Left ventricle myocardium inferior (tissue), 1 donor: ENCODE measurements around the gene HBE1. TPM values are rescaled to one million over a fixed set of nuclear protein-coding genes. Genes with fewer than 3 reads are reported as not detected.
"Not testable (repeated sequence)": the region's sequence is repeated elsewhere in the genome, so short reads cannot be mapped to it uniquely, and the experiment has no call there.

Source experiments
- DNase-seq: peaks from one replicate; pipeline ENCODE4 v3.0.0-alpha.2; 2020
- H3K27ac ChIP-seq: fragments of 200-600 bp; replicated peaks from 2 replicates; pipeline ENCODE4 v1.8.0; 2021
- H3K27me3 ChIP-seq: fragments of 200-600 bp; 2 replicates; pipeline ENCODE4 v1.8.0; 2021; ENCODE audit warnings: low read depth
- H3K36me3 ChIP-seq: fragments of 200-600 bp; 2 replicates; pipeline ENCODE4 v1.8.0; 2021
- H3K4me1 ChIP-seq: fragments of 200-600 bp; 2 replicates; pipeline ENCODE4 v1.8.0; 2021
- H3K4me3 ChIP-seq: fragments of 200-600 bp; 2 replicates; pipeline ENCODE4 v1.8.0; 2021; ENCODE audit warnings: mild to moderate bottlenecking, moderate library complexity
- H3K9me3 ChIP-seq: fragments of 200-600 bp; replicated peaks from 2 replicates; pipeline ENCODE4 v1.8.0; 2021
- intact Hi-C: fragments of 100-400 bp; cut with micrococcal nuclease; formaldehyde crosslinking; loops from one replicate; pipeline ENCODE4 v1.11.0; 2022
- long read RNA-seq: library from polyadenylated mRNA; unstranded; transcript quantifications from one replicate; pipeline ENCODE4 v2.0.0, GENCODE V29; 2021
- total RNA-seq: library from RNA; stranded (reverse); fragmentation: NEBNext Ultra II Directional; extraction: Animal tissue kit (Norgen Biotek cat#: 25700); gene quantifications from one replicate; pipeline ENCODE4 v1.2.1, GENCODE V29; 2021
- TF ChIP-seq, protein P1 (sequence below): fragments of 200-600 bp; IDR thresholded peaks from 2 replicates; pipeline ENCODE4 v1.8.0; 2021; ENCODE audit warnings: antibody characterized with exemption, mild to moderate bottlenecking, borderline replicate concordance
- donor health status: DM: no; HTN: yes; CAD: no; lungs with severe emphysema.

The HBE1 gene
- not detected for total RNA-seq
- long read RNA-seq = 0 reads

DNA sequence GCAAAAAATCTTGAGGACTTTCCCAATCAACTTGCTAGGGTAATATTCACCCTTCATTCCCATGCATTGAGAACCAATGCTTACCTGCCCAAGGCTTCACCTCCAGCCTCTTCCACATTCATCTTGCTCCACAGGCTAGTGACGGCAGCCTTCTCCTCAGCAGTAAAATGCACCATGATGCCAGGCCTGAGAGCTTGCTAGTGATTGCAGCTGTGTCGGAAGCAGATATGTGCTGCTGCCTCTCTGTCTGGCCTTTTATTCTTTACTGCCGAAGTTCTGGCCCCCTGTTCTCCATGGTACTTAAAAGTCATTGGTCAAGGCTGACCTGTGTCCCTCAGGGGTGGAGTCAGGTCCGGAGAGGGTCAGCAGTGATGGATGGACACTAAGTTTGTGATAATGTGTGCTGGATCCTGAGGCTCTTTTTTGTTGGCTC lies at the start of gene HBE1:
Gene HBE1, minus strand, starts transcription at position 231 of the 433 bp plus-strand sequence. Its CDS starts 55 bp downstream, at position 176.
- H3K36me3 ChIP-seq = no peaks in the 10 kb centered on the region
- no peak within 1 kb of the TSS for H3K27ac ChIP-seq
- TF ChIP-seq, protein P1, sequence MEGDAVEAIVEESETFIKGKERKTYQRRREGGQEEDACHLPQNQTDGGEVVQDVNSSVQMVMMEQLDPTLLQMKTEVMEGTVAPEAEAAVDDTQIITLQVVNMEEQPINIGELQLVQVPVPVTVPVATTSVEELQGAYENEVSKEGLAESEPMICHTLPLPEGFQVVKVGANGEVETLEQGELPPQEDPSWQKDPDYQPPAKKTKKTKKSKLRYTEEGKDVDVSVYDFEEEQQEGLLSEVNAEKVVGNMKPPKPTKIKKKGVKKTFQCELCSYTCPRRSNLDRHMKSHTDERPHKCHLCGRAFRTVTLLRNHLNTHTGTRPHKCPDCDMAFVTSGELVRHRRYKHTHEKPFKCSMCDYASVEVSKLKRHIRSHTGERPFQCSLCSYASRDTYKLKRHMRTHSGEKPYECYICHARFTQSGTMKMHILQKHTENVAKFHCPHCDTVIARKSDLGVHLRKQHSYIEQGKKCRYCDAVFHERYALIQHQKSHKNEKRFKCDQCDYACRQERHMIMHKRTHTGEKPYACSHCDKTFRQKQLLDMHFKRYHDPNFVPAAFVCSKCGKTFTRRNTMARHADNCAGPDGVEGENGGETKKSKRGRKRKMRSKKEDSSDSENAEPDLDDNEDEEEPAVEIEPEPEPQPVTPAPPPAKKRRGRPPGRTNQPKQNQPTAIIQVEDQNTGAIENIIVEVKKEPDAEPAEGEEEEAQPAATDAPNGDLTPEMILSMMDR = no peak
- H3K4me3 ChIP-seq = no peak within 1 kb of the TSS
- H3K9me3 ChIP-seq = no peaks in the 10 kb centered on the region
- intact Hi-C loops = no loop called here
- H3K27me3 ChIP-seq = no peaks in the 10 kb centered on the region
- H3K4me1 ChIP-seq = no peaks in the 10 kb centered on the region
- no peak for DNase-seq

DNA sequence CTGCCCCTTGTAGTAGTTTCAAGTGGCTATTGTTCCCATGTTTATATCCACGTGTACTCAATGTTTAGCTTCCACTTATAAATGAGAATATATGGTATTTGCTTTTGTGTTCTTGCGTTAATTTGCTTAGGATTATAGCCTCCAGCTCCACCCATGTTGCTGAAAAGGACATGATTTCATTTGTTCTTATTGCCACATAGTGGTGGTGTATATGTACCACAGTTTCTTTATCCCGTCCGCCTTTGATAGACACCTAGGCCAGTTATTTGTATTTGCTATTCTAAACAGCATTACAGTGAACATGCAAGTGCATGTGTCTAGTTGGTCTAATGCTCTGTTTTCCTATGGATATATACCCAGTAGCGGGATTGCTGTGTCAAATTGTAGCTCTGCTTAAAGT lies 47.5 kb upstream of the HBE1 start:
- Histone ChIP-seq H3K4me1 (no peaks in the 10 kb centered on the region), H3K4me3 (no peak overlapping the region), H3K36me3 (no peaks in the 10 kb centered on the region), H3K27me3 (no peaks in the 10 kb centered on the region), H3K27ac (no peak overlapping the region), H3K9me3 (peaks cover 5% of the 10 kb centered on the region)
- TF ChIP-seq, protein P1 = no peak
- no peak for DNase-seq
- intact Hi-C loops = no loop called here

DNA sequence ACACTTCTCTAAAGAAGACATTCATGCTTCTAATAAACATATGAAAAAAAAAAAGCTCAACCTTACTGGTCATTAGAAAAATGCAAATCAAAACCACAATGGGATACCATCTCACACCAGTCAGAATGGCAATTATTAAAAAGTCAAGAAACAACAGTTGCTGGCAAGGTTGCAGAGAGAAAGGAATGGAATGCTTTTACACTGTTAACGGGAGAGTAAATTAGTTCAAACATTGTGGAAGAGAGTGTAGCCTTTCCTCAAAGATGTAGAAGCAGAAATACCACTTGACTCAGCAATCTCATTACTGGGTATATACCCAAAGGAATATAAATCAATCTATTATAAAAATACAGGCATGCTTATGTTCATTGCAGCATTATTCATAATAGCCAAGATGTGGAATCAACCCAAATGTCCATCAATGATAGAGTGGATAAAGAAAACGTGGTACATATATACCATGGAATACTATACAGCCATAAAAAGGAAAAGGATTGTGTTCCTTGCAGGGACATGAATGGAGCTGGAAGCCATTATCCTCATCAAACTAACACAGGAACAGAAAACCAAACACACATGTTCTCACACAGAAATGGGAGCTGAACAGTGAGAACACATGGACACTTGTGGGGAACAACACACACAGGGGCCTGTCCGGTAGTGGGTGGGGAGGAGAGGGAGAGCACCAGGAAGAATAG lies 43.7 kb upstream of the HBE1 start:
- H3K27me3 ChIP-seq, intact Hi-C loops, H3K9me3 ChIP-seq, H3K27ac ChIP-seq, H3K4me3 ChIP-seq, H3K36me3 ChIP-seq, H3K4me1 ChIP-seq, DNase-seq: not testable (repeated sequence)

DNA sequence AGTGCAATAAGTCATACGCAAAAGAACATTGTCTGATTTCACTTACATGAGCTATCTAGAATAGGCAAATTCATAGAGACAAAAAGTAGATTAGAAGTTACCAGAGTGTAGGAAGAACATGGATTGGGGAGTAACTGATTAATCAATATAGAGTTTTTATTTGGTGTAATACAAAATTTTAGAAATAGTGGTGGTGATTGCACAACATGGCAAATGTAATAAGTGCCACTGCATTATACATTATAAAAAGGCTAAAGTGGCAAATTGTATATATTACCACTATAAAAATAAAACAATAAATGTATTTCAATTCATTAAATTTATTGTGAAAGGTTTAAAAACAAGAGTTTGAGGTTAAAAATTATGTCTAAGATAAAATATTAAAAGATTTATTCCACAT lies 40.7 kb upstream of the HBE1 start:
- Histone ChIP-seq H3K4me1 (no peaks in the 10 kb centered on the region), H3K27ac (no peak overlapping the region), H3K4me3 (no peak overlapping the region), H3K9me3 (peaks cover 5% of the 10 kb centered on the region), H3K36me3 (no peaks in the 10 kb centered on the region), H3K27me3 (no peaks in the 10 kb centered on the region)
- intact Hi-C loops = no loop called here
- TF ChIP-seq, protein P1 = no peak
- no peak for DNase-seq

DNA sequence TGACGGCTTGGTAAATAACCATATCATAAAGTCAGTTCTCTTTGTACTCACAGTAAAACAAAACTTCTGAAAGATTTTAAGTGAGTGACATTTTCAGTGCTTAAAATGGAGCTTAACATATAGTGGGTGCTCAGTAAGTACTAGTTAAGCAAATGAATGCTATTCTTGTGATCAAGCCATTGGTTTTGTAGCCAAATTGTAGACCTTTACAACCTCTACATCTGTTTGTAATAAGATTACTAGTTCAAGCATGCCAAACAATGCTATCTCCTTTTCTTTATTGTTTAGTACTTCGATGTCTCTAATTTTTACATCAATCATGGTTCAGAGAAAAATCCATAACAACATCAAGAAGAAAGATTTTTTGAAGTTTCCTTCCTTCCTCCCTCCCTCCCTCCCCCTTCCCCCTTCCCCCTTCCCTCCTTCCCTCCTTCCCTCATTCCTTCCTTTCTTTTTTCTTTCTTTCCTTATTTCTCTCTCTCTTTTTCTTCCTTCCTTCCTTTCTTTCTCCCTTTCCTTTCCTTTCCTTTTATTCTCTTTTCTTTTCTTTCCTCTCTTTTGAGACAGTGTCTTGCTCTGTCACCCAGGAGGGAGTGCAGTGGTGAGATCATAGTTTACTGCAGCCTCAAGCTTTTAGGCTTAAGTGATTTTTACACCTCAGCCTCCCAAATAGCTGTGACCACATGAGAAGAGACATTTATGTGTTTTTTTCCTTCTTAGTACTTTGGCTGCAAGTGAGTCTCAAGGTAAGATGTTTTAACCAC lies 37.7 kb upstream of the HBE1 start:
- no peaks in the 10 kb centered on the region for H3K4me1 ChIP-seq
- DNase-seq = no peak
- intact Hi-C loops = no loop called here
- no peaks in the 10 kb centered on the region for H3K36me3 ChIP-seq
- no peak overlapping the region for H3K4me3 ChIP-seq
- TF ChIP-seq, protein P1 = no peak
- H3K9me3 ChIP-seq = no peaks in the 10 kb centered on the region
- H3K27me3 ChIP-seq = no peaks in the 10 kb centered on the region
- H3K27ac ChIP-seq = no peak overlapping the region

DNA sequence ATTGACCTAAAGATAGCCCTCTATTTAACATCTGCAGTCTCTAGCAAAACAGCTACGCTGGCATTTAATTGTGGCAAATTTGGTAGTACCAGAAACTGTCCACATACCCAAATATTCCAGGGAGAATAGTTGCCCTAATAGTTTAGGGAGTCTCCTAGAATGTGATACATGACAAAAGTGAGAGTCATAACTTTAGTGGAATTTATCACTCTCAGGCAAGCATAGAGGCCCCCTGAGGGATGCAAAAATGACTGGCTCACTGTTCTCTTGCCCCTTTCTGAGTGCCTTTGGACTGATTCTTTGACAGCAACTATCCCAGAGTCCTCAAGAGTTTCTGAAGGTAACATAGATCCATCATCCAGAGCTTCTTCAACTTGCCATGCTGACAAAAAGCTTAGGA lies 34.3 kb upstream of the HBE1 start:
- Histone ChIP-seq H3K9me3 (no peaks in the 10 kb centered on the region), H3K4me1 (no peaks in the 10 kb centered on the region), H3K27ac (no peak overlapping the region), H3K36me3 (no peaks in the 10 kb centered on the region), H3K27me3 (no peaks in the 10 kb centered on the region), H3K4me3 (no peak overlapping the region)
- TF ChIP-seq, protein P1 = no peak
- intact Hi-C loops = no loop called here
- no peak for DNase-seq
